Neural crest cell (in vitro differentiated cells): ENCODE data around the gene SDR39U1. TPM values are rescaled to one million over a fixed set of nuclear protein-coding genes. Genes with fewer than 3 reads are reported as not detected.
A peak's percentile ranks its signal among the peaks of the same experiment; 100 is the strongest.

ENCODE experiments used
- DNase-seq: peaks from one replicate; pipeline ENCODE4 v3.0.0; 2021; ENCODE audit warnings: low read depth, mixed read lengths, low spot score
- H3K27ac Mint-ChIP-seq: one replicate; pipeline ENCODE4 v1.8.0; 2021; ENCODE audit warnings: mild to moderate bottlenecking, mixed read lengths; ENCODE audit not compliant: unreplicated experiment
- H3K27me3 Mint-ChIP-seq: 2 replicates; pipeline ENCODE4 v1.8.0; 2021; ENCODE audit warnings: low read depth, mild to moderate bottlenecking, mixed read lengths
- H3K36me3 Mint-ChIP-seq: 2 replicates; pipeline ENCODE4 v1.8.0; 2021; ENCODE audit warnings: low read depth, mild to moderate bottlenecking, mixed read lengths
- H3K4me1 Mint-ChIP-seq: 2 replicates; pipeline ENCODE4 v1.8.0; 2021; ENCODE audit warnings: mixed read lengths
- H3K4me3 Mint-ChIP-seq: one replicate; pipeline ENCODE4 v1.8.0; 2021; ENCODE audit warnings: mild to moderate bottlenecking, mixed read lengths
- H3K9me3 Mint-ChIP-seq: 2 replicates; pipeline ENCODE4 v1.8.0; 2021; ENCODE audit warnings: mixed read lengths
- total RNA-seq: library from RNA; stranded (reverse); gene quantifications from 2 replicates; pipeline ENCODE4 v1.2.1, GENCODE V29; 2021
- TF ChIP-seq, protein P1 (sequence below): fragments of 200-600 bp; sonication (generic); conservative IDR thresholded peaks from 2 replicates; pipeline ENCODE4 v1.5.0; 2021; ENCODE audit warnings: antibody characterized with exemption, mild to moderate bottlenecking

SDR39U1 gene
- total RNA-seq, 1 donor from 2014 or later, result 76.7 TPM

- peaks cover 4% of the 10 kb centered on the region for H3K27me3 Mint-ChIP-seq
- H3K4me3 Mint-ChIP-seq, result peak overlapping the region; percentile 10
- peaks cover 5% of the 10 kb centered on the region for H3K36me3 Mint-ChIP-seq
- TF ChIP-seq, protein P1, sequence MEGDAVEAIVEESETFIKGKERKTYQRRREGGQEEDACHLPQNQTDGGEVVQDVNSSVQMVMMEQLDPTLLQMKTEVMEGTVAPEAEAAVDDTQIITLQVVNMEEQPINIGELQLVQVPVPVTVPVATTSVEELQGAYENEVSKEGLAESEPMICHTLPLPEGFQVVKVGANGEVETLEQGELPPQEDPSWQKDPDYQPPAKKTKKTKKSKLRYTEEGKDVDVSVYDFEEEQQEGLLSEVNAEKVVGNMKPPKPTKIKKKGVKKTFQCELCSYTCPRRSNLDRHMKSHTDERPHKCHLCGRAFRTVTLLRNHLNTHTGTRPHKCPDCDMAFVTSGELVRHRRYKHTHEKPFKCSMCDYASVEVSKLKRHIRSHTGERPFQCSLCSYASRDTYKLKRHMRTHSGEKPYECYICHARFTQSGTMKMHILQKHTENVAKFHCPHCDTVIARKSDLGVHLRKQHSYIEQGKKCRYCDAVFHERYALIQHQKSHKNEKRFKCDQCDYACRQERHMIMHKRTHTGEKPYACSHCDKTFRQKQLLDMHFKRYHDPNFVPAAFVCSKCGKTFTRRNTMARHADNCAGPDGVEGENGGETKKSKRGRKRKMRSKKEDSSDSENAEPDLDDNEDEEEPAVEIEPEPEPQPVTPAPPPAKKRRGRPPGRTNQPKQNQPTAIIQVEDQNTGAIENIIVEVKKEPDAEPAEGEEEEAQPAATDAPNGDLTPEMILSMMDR, result no peak
- H3K9me3 Mint-ChIP-seq, result no peaks in the 10 kb centered on the region
- no peak for DNase-seq
- peaks cover 40% of the 10 kb centered on the region for H3K4me1 Mint-ChIP-seq
- no peak overlapping the region for H3K27ac Mint-ChIP-seq
Measured at GRCh38 chr14:24439830-24440605, 2.6 kb downstream of the SDR39U1 start.

GRCh38 chr14:24439257-24439656 lies 3.3 kb downstream of the SDR39U1 start:
- no peak for DNase-seq
- Mint-ChIP-seq H3K27me3 (peaks cover 4% of the 10 kb centered on the region), H3K4me1 (peaks cover 40% of the 10 kb centered on the region), H3K27ac (no peak overlapping the region), H3K36me3 (peaks cover 5% of the 10 kb centered on the region), H3K9me3 (no peaks in the 10 kb centered on the region), H3K4me3 (no peak overlapping the region)
- TF ChIP-seq, protein P1, result no peak

DNA sequence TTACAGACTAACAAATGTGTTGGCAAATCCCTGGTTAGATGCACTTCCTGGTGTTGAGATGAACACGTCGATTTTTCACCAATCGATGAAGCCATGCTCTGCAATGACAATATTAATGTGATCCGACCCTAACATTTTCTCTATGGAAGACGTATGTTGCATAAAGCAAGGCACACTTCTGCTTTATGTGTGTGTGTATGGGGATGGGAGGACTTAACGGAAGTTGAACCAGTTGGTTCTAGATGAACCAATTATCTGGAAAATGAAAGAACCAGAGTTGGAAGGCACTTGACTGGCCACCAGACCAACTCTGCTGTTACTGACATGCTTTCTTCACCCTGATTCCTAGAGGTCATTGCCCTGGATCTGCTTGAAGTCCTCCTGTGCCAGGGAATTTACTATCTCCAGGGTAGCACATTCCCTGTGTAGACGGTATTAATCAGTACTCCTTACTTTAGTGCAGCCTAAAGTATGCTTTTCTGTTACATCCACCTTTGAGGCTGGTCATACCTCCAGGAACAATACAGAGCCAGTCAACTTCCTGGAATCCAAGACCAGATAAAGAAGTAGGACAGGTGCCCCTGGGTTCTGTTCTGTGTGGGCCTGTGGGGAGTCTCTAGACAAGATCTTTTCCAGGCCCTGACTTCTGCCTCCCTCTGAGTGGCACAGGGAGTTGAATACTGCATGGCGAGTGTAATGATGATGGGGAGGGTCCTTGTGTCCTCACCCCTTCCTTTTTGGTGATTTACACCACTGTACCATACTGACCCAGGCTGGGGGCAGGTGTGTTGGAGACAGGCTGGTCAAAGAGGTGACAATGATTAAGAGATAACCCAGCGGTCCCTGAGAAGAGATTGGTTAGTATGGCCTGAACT lies 4.1 kb downstream of the SDR39U1 start:
- no peaks in the 10 kb centered on the region for H3K9me3 Mint-ChIP-seq
- peaks cover 4% of the 10 kb centered on the region for H3K27me3 Mint-ChIP-seq
- H3K4me1 Mint-ChIP-seq, result peaks cover 39% of the 10 kb centered on the region
- peaks cover 5% of the 10 kb centered on the region for H3K36me3 Mint-ChIP-seq
- H3K27ac Mint-ChIP-seq, result no peak overlapping the region
- DNase-seq, result no peak
- TF ChIP-seq, protein P1, result no peak
- peak overlapping the region; percentile 44 for H3K4me3 Mint-ChIP-seq

GRCh38 chr14:24437736-24438067 lies 4.9 kb downstream of the SDR39U1 start:
- Mint-ChIP-seq H3K27me3 (peaks cover 3% of the 10 kb centered on the region), H3K36me3 (peaks cover 7% of the 10 kb centered on the region), H3K4me3 (no peak overlapping the region), H3K4me1 (peaks cover 31% of the 10 kb centered on the region), H3K9me3 (no peaks in the 10 kb centered on the region), H3K27ac (no peak overlapping the region)
- TF ChIP-seq, protein P1, result no peak
- DNase-seq, result no peak

- TF ChIP-seq, protein P1, result peak; percentile 13
- no peak for DNase-seq
- Mint-ChIP-seq H3K27ac (no peak overlapping the region), H3K9me3 (no peaks in the 10 kb centered on the region), H3K4me1 (peaks cover 27% of the 10 kb centered on the region), H3K36me3 (peaks cover 5% of the 10 kb centered on the region), H3K4me3 (peak overlapping the region; percentile 85), H3K27me3 (no peaks in the 10 kb centered on the region)
Measured at GRCh38 chr14:24437020-24437735, 5.4 kb downstream of the SDR39U1 start.
